Measurements from ENCODE around the gene ITPR3. TPM values are rescaled to one million over a fixed set of nuclear protein-coding genes. Genes with fewer than 3 reads are reported as not detected.

ITPR3 gene
- total RNA-seq: 10 to 100 TPM; 45.5 to 66.7 (median 46.0) TPM
- total RNA-seq (2013): 19.7 TPM

DNA sequence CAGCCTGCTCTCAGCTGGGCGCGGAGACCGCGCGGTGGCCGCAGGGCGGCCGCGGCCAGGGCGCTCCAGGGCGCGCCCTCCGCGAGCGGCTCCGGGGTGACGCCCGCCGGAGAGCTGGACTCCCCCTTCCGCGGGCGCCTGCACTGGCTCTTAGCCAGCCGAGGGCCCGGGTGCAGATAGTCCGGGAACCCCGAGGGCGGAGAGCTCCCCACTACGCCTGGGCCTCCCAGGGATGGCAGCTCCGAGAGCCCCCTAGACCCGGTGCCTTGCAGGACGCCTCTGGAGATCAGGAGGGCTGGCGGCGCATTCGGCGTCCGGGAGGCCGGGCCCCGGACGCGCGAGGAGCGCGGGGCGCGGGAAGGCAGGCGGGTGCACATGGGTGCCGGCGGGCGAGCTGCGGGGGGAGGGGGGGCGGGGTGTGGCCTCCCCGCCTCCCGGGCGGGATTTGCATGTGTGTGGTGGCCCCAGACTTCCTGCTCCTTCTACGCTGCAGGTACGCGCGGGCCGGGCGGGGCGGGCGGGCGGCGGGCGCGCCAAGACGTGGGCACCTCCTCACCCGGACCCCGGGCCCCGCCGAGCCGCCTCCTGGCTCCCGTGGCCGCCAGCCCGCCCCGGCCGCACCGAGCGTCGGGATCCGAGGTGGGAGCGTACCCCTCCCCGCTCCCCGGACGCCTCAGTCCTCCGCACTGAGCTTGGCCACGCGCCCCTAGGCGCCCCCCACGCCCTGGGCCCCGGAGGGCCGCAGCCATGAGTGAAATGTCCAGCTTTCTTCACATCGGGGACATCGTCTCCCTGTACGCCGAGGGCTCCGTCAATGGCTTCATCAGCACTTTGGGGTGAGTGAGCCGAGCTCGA lies at the start of gene ITPR3:
TSS of gene ITPR3 (plus strand) at position 467 of the 855 bp plus-strand sequence. CDS start at position 748, 281 bp downstream.
- H3K27me3 ChIP-seq (ENCODE audit: control insufficient read depth, insufficient read depth, low read length): no peaks in the 10 kb centered on the region
- Mint-ChIP-seq H3K27me3 (ENCODE audit: low read depth in 2 of 2) (no peaks in the 10 kb centered on the region), H3K4me3 (peak within 1 kb of the TSS; percentile 95), H3K36me3 (no peaks in the 10 kb centered on the region), H3K4me1 (peaks cover 32 to 63% of the 10 kb centered on the region in 2 donors), H3K27ac (peak within 1 kb of the TSS; percentile 85 to 94), H3K9me3 (no peaks in the 10 kb centered on the region)
- peak within 1 kb of the TSS; percentile 89 for H3K27ac ChIP-seq (ENCODE audit: low read length)
- peaks cover 55% of the 10 kb centered on the region for H3K4me1 ChIP-seq (ENCODE audit: control insufficient read depth, insufficient read depth, low read length)
- DNase-seq: peak; percentile 56 to 91
- intact Hi-C loops (cut with micrococcal nuclease): loop anchor here (2.0 kb wide), 1 partner anchor 14 kb away; no protein-coding TSS in a partner anchor
- ATAC-seq: peak; percentile 58 to 75 (median 74)
- H3K4me3 ChIP-seq (ENCODE audit: low read length): peak within 1 kb of the TSS; percentile 95
- under 1% methylated on average over 99 of the region's 99 CpGs for WGBS (ENCODE audit: insufficient coverage)
- no peaks in the 10 kb centered on the region for H3K9me3 ChIP-seq (ENCODE audit: control insufficient read depth, insufficient read depth, low read length)
- TF ChIP-seq CTCF (IDR thresholded peaks at IDR 0.05): no peak
- peaks cover 6% of the 10 kb centered on the region for H3K36me3 ChIP-seq (ENCODE audit: control insufficient read depth, insufficient read depth, low read length)

- Histone ChIP-seq H3K4me1 (ENCODE audit: control insufficient read depth, insufficient read depth, low read length) (peaks cover 24% of the 10 kb centered on the region), H3K36me3 (ENCODE audit: control insufficient read depth, insufficient read depth, low read length) (peaks cover 29% of the 10 kb centered on the region), H3K27me3 (ENCODE audit: control insufficient read depth, insufficient read depth, low read length) (no peaks in the 10 kb centered on the region), H3K4me3 (ENCODE audit: low read length) (peak overlapping the region; percentile 75), H3K27ac (ENCODE audit: low read length) (peak overlapping the region; percentile 93), H3K9me3 (ENCODE audit: control insufficient read depth, insufficient read depth, low read length) (no peaks in the 10 kb centered on the region)
- Mint-ChIP-seq H3K9me3 (no peaks in the 10 kb centered on the region), H3K27me3 (ENCODE audit: low read depth in 2 of 2) (no peaks in the 10 kb centered on the region), H3K36me3 (no peaks in the 10 kb centered on the region), H3K4me3 (peak overlapping the region; percentile 94), H3K27ac (peak overlapping the region; percentile 99 to 100), H3K4me1 (peaks cover 20 to 27% of the 10 kb centered on the region in 2 donors)
- no peak for TF ChIP-seq CTCF (IDR thresholded peaks at IDR 0.05)
- 76% methylated on average over 8 of the region's 11 CpGs for WGBS (ENCODE audit: insufficient coverage)
- intact Hi-C loops (cut with micrococcal nuclease): loop anchor here (1.0 to 10.0 kb wide), 4 partner anchors 9 to 227 kb away; partner anchors contain the start of genes BAK1 and ZBTB9
- no peak for ATAC-seq
- no peak for DNase-seq
Measured at GRCh38 chr6:33571637-33572316, 49.3 kb upstream of the ITPR3 start.

DNA sequence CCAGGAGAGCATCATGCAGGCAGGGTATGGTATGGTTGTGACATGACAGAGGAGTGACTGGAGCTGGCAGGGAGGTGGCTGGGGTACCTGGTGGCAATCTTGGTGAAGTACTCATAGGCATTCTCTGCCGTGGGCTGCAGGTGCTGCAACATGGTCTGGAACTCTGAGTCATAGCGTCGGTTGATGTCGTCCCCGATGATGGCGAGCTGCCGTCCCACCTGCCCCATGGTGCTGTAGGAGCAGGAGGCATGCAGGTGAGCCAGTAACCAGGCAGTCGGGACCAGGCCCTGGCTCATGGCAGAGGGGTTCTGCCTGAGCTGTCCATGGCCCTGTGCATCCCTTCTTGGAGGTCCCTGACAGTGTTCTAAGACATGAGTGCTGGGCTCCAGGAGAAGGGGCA lies 45.9 kb upstream of the ITPR3 start:
- Mint-ChIP-seq H3K27ac (no peak overlapping the region), H3K4me1 (peaks cover 29 to 50% of the 10 kb centered on the region in 2 donors), H3K27me3 (ENCODE audit: low read depth in 2 of 2) (no peaks in the 10 kb centered on the region), H3K36me3 (no peaks in the 10 kb centered on the region), H3K9me3 (no peaks in the 10 kb centered on the region), H3K4me3 (peak overlapping the region; percentile 35)
- DNase-seq: no peak
- Histone ChIP-seq H3K27me3 (ENCODE audit: control insufficient read depth, insufficient read depth, low read length) (no peaks in the 10 kb centered on the region), H3K36me3 (ENCODE audit: control insufficient read depth, insufficient read depth, low read length) (peaks cover 44% of the 10 kb centered on the region), H3K4me1 (ENCODE audit: control insufficient read depth, insufficient read depth, low read length) (peaks cover 49% of the 10 kb centered on the region), H3K27ac (ENCODE audit: low read length) (no peak overlapping the region), H3K9me3 (ENCODE audit: control insufficient read depth, insufficient read depth, low read length) (no peaks in the 10 kb centered on the region), H3K4me3 (ENCODE audit: low read length) (no peak overlapping the region)
- ATAC-seq: no peak
- intact Hi-C loops (cut with micrococcal nuclease): loop anchor here (10.0 kb wide), 2 partner anchors 120 to 230 kb away; partner anchors contain the start of gene ZBTB9
- 94% methylated on average over 8 of the region's 8 CpGs for WGBS (ENCODE audit: insufficient coverage)
- no peak for TF ChIP-seq CTCF (IDR thresholded peaks at IDR 0.05)

All from natural killer cell (primary cell).